CD8-positive, alpha-beta memory T cell (primary cell): Measurements from ENCODE around the gene ASCL3. TPM values are rescaled to one million over a fixed set of nuclear protein-coding genes. Genes with fewer than 3 reads are reported as not detected.

Experiments
- CTCF ChIA-PET: fragments of 350-600 bp; sonication (Branson Sonifier 250); formaldehyde crosslinking; loops from one replicate; lab custom pipeline; 2021; ENCODE audit warnings: antibody characterized with exemption; lab: Charles Lee
- POLR2A ChIA-PET: fragments of 350-600 bp; sonication (Branson Sonifier 250); formaldehyde crosslinking; loops from one replicate; lab custom pipeline; 2021; ENCODE audit warnings: antibody characterized with exemption; lab: Charles Lee
- DNase-seq, 5 donors: peaks; one replicate each; pipeline versions ENCODE4 v3.0.0 to v3.0.0-alpha.2; 2020 to 2022; ENCODE audit warnings: mixed read lengths in 1 of 5
- H3K27ac ChIP-seq: one replicate; pipeline ENCODE4 v1.7.0; 2013; ENCODE audit warnings: low read depth, mild to moderate bottlenecking, low read length, moderate library complexity
- H3K27me3 ChIP-seq: 2 replicates; pipeline ENCODE4 v1.7.0; 2013; ENCODE audit warnings: low read length, mild to moderate bottlenecking; ENCODE audit not compliant: insufficient read depth, poor library complexity, severe bottlenecking
- H3K36me3 ChIP-seq: 2 replicates; pipeline ENCODE4 v1.7.0; 2013; ENCODE audit warnings: mild to moderate bottlenecking, low read length, moderate library complexity; ENCODE audit not compliant: insufficient read depth
- H3K4me1 ChIP-seq: 2 replicates; pipeline ENCODE4 v1.7.0; 2013; ENCODE audit warnings: mild to moderate bottlenecking, low read length, moderate library complexity; ENCODE audit not compliant: insufficient read depth
- H3K4me3 ChIP-seq: 2 replicates; pipeline ENCODE4 v1.7.0; 2013; ENCODE audit warnings: mild to moderate bottlenecking, low read length
- H3K9me3 ChIP-seq: 2 replicates; pipeline ENCODE4 v1.7.0; 2013; ENCODE audit warnings: mild to moderate bottlenecking, low read length
- H3K27ac Mint-ChIP-seq, 8 donors: one replicate each; pipeline ENCODE4 v1.8.0; 2020 to 2021; ENCODE audit warnings: mixed read lengths in 8 of 8, mild to moderate bottlenecking in 6 of 8, inconsistent platforms in 3 of 8, moderate library complexity in 3 of 8
- H3K27me3 Mint-ChIP-seq, 2 donors: one replicate each; pipeline ENCODE4 v1.8.0; 2020 to 2021; ENCODE audit warnings: mixed read lengths in 2 of 2, mild to moderate bottlenecking in 1 of 2, moderate library complexity in 1 of 2
- H3K36me3 Mint-ChIP-seq, 3 donors: one replicate each; pipeline ENCODE4 v1.8.0; 2020 to 2021; ENCODE audit warnings: mixed read lengths in 3 of 3, inconsistent platforms in 1 of 3, mild to moderate bottlenecking in 1 of 3
- H3K4me1 Mint-ChIP-seq, 3 donors: one replicate each; pipeline ENCODE4 v1.8.0; 2020 to 2021; ENCODE audit warnings: mixed read lengths in 3 of 3, inconsistent platforms in 1 of 3, mild to moderate bottlenecking in 1 of 3
- H3K4me3 Mint-ChIP-seq, 7 donors: one replicate each; pipeline ENCODE4 v1.8.0; 2020 to 2021; ENCODE audit warnings: mixed read lengths in 7 of 7, mild to moderate bottlenecking in 6 of 7, moderate library complexity in 4 of 7, inconsistent platforms in 2 of 7
- H3K9me3 Mint-ChIP-seq, 5 donors: one replicate each; pipeline ENCODE4 v1.8.0; 2020 to 2022; ENCODE audit warnings: mixed read lengths in 5 of 5, mild to moderate bottlenecking in 3 of 5, moderate library complexity in 2 of 5, inconsistent platforms in 1 of 5
- polyA plus RNA-seq: library from polyadenylated mRNA; unstranded; fragments of 300-500 nt; fragmentation: Illumina TruSeq; gene quantifications from one replicate; pipeline ENCODE4 v1.2.3, GENCODE V29; 2021
- total RNA-seq, 2 experiments: library from RNA; stranded (reverse); gene quantifications; one replicate each; pipeline ENCODE4 v1.2.3, GENCODE V29; 2021

The ASCL3 gene
- total and polyA plus RNA-seq, 3 experiments from 2014 or later: not detected

- ChIA-PET CTCF (no interaction called here), POLR2A (no interaction called here)
- Mint-ChIP-seq H3K27ac (peak overlapping the region in 1 of 8 donors; percentile 60), H3K4me1 (no peaks in the 10 kb centered on the region), H3K36me3 (peaks cover 0 to 2% (median 1%) of the 10 kb centered on the region in 3 donors), H3K27me3 (no peaks in the 10 kb centered on the region), H3K4me3 (no peak overlapping the region), H3K9me3 (no peaks in the 10 kb centered on the region)
- no peaks in the 10 kb centered on the region for H3K36me3 ChIP-seq
- DNase-seq: no peak
- no peaks in the 10 kb centered on the region for H3K27me3 ChIP-seq
- no peak overlapping the region for H3K27ac ChIP-seq
- no peak overlapping the region for H3K4me3 ChIP-seq
- no peaks in the 10 kb centered on the region for H3K4me1 ChIP-seq
- no peaks in the 10 kb centered on the region for H3K9me3 ChIP-seq
Measured at GRCh38 chr11:8928981-8929615, 13.7 kb downstream of the ASCL3 start.

- Mint-ChIP-seq H3K9me3 (no peaks in the 10 kb centered on the region), H3K27ac (no peak overlapping the region), H3K27me3 (no peaks in the 10 kb centered on the region), H3K4me3 (no peak overlapping the region), H3K36me3 (peaks cover 0 to 2% (median 1%) of the 10 kb centered on the region in 3 donors), H3K4me1 (no peaks in the 10 kb centered on the region)
- ChIA-PET CTCF (no interaction called here), POLR2A (no interaction called here)
- no peaks in the 10 kb centered on the region for H3K36me3 ChIP-seq
- H3K4me3 ChIP-seq: no peak overlapping the region
- no peaks in the 10 kb centered on the region for H3K4me1 ChIP-seq
- H3K9me3 ChIP-seq: no peaks in the 10 kb centered on the region
- H3K27me3 ChIP-seq: no peaks in the 10 kb centered on the region
- DNase-seq: no peak
- H3K27ac ChIP-seq: no peak overlapping the region
Measured at GRCh38 chr11:8928205-8928604, 14.6 kb downstream of the ASCL3 start.

GRCh38 chr11:8927233-8927632 is 15.6 kb downstream of the ASCL3 start:
- Histone ChIP-seq H3K27me3 (no peaks in the 10 kb centered on the region), H3K9me3 (no peaks in the 10 kb centered on the region), H3K36me3 (no peaks in the 10 kb centered on the region), H3K27ac (no peak overlapping the region), H3K4me3 (no peak overlapping the region), H3K4me1 (no peaks in the 10 kb centered on the region)
- ChIA-PET CTCF (no interaction called here), POLR2A (no interaction called here)
- H3K27ac Mint-ChIP-seq: no peak overlapping the region
- no peaks in the 10 kb centered on the region for H3K4me1 Mint-ChIP-seq
- no peaks in the 10 kb centered on the region for H3K9me3 Mint-ChIP-seq
- no peak for DNase-seq
- no peaks in the 10 kb centered on the region for H3K27me3 Mint-ChIP-seq
- no peak overlapping the region for H3K4me3 Mint-ChIP-seq
- H3K36me3 Mint-ChIP-seq: peaks cover 0 to 5% (median 1%) of the 10 kb centered on the region in 3 donors

- Histone ChIP-seq H3K36me3 (no peaks in the 10 kb centered on the region), H3K27me3 (no peaks in the 10 kb centered on the region), H3K4me1 (no peaks in the 10 kb centered on the region), H3K4me3 (no peak overlapping the region), H3K27ac (no peak overlapping the region), H3K9me3 (no peaks in the 10 kb centered on the region)
- peaks cover 0 to 2% of the 10 kb centered on the region in 2 donors for H3K27me3 Mint-ChIP-seq
- H3K4me3 Mint-ChIP-seq: no peak overlapping the region
- POLR2A ChIA-PET: no interaction called here
- DNase-seq: no peak
- CTCF ChIA-PET: interaction anchor here (0.7 to 1.8 kb wide), 4 partner anchors 9 to 34 kb away, joined by 3 to 6 read pairs (median 4); no protein-coding TSS in a partner anchor
- H3K4me1 Mint-ChIP-seq: no peaks in the 10 kb centered on the region
- peaks cover 0 to 15% (median 4%) of the 10 kb centered on the region in 3 donors for H3K36me3 Mint-ChIP-seq
- H3K9me3 Mint-ChIP-seq: no peaks in the 10 kb centered on the region
- H3K27ac Mint-ChIP-seq: no peak overlapping the region
Measured at GRCh38 chr11:8926236-8926635, 16.6 kb downstream of the ASCL3 start.

GRCh38 chr11:8925711-8926110 is 17.1 kb downstream of the ASCL3 start:
- no peak overlapping the region for H3K27ac Mint-ChIP-seq
- H3K36me3 Mint-ChIP-seq: peaks cover 0 to 19% (median 4%) of the 10 kb centered on the region in 3 donors
- no peaks in the 10 kb centered on the region for H3K4me1 Mint-ChIP-seq
- H3K27me3 Mint-ChIP-seq: peaks cover 0 to 2% of the 10 kb centered on the region in 2 donors
- no peak overlapping the region for H3K4me3 Mint-ChIP-seq
- H3K36me3 ChIP-seq: no peaks in the 10 kb centered on the region
- H3K9me3 ChIP-seq: no peaks in the 10 kb centered on the region
- H3K4me1 ChIP-seq: no peaks in the 10 kb centered on the region
- CTCF ChIA-PET: interaction anchor here (0.7 to 1.8 kb wide), 4 partner anchors 9 to 34 kb away, joined by 3 to 6 read pairs (median 4); no protein-coding TSS in a partner anchor
- no peak overlapping the region for H3K27ac ChIP-seq
- H3K9me3 Mint-ChIP-seq: no peaks in the 10 kb centered on the region
- H3K4me3 ChIP-seq: no peak overlapping the region
- no peak for DNase-seq
- no peaks in the 10 kb centered on the region for H3K27me3 ChIP-seq
- POLR2A ChIA-PET: no interaction called here

- CTCF ChIA-PET: no interaction called here
- POLR2A ChIA-PET: no interaction called here
- no peaks in the 10 kb centered on the region for H3K4me1 ChIP-seq
- no peaks in the 10 kb centered on the region for H3K27me3 ChIP-seq
- no peak overlapping the region for H3K4me3 Mint-ChIP-seq
- H3K36me3 Mint-ChIP-seq: peaks cover 0 to 47% (median 9%) of the 10 kb centered on the region in 3 donors
- H3K27ac ChIP-seq: no peak overlapping the region
- no peaks in the 10 kb centered on the region for H3K4me1 Mint-ChIP-seq
- peaks cover 5% of the 10 kb centered on the region for H3K36me3 ChIP-seq
- H3K9me3 Mint-ChIP-seq: no peaks in the 10 kb centered on the region
- peaks cover 0 to 2% of the 10 kb centered on the region in 2 donors for H3K27me3 Mint-ChIP-seq
- no peaks in the 10 kb centered on the region for H3K9me3 ChIP-seq
- H3K4me3 ChIP-seq: no peak overlapping the region
- H3K27ac Mint-ChIP-seq: peak overlapping the region in 1 of 8 donors; percentile 83
- no peak for DNase-seq
Measured at GRCh38 chr11:8922691-8923090, 20.1 kb downstream of the ASCL3 start.

GRCh38 chr11:8917157-8917825 is 25.5 kb downstream of the ASCL3 start:
- Histone ChIP-seq H3K4me1 (peaks cover 17% of the 10 kb centered on the region), H3K9me3 (no peaks in the 10 kb centered on the region), H3K27ac (no peak overlapping the region), H3K27me3 (no peaks in the 10 kb centered on the region), H3K4me3 (no peak overlapping the region), H3K36me3 (peaks cover 5% of the 10 kb centered on the region)
- H3K4me3 Mint-ChIP-seq: no peak overlapping the region
- peaks cover 14 to 21% (median 18%) of the 10 kb centered on the region in 3 donors for H3K4me1 Mint-ChIP-seq
- no peaks in the 10 kb centered on the region for H3K9me3 Mint-ChIP-seq
- CTCF ChIA-PET: interaction anchor here (1.1 kb wide), 1 partner anchor 99 kb away, joined by 3 read pairs; no protein-coding TSS in a partner anchor
- peaks cover 0 to 61% (median 9%) of the 10 kb centered on the region in 3 donors for H3K36me3 Mint-ChIP-seq
- peak overlapping the region in 1 of 8 donors; percentile 26 for H3K27ac Mint-ChIP-seq
- peaks cover 0 to 2% of the 10 kb centered on the region in 2 donors for H3K27me3 Mint-ChIP-seq
- no peak for DNase-seq
- POLR2A ChIA-PET: no interaction called here

- Mint-ChIP-seq H3K4me1 (peaks cover 23 to 33% (median 30%) of the 10 kb centered on the region in 3 donors), H3K27me3 (no peaks in the 10 kb centered on the region), H3K36me3 (peaks cover 0 to 40% (median 6%) of the 10 kb centered on the region in 3 donors), H3K4me3 (peak overlapping the region in 6 of 7 donors; percentile 71 to 79 (median 76)), H3K27ac (peak overlapping the region in 7 of 8 donors; percentile 9 to 90 (median 86)), H3K9me3 (no peaks in the 10 kb centered on the region)
- no peak for DNase-seq
- peaks cover 23% of the 10 kb centered on the region for H3K4me1 ChIP-seq
- H3K27me3 ChIP-seq: no peaks in the 10 kb centered on the region
- no peaks in the 10 kb centered on the region for H3K9me3 ChIP-seq
- H3K4me3 ChIP-seq: peak overlapping the region; percentile 53
- peaks cover 5% of the 10 kb centered on the region for H3K36me3 ChIP-seq
- peak overlapping the region; percentile 51 for H3K27ac ChIP-seq
- POLR2A ChIA-PET: no interaction called here
- CTCF ChIA-PET: interaction anchor here (0.7 to 4.7 kb wide), 10 partner anchors 9 to 620 kb away, joined by 3 to 26 read pairs (median 4); partner anchors contain the start of genes ASCL3 and NRIP3
Measured at GRCh38 chr11:8914661-8915018, 28.2 kb downstream of the ASCL3 start.
